HG02884 (cell line): ENCODE measurements around the gene SPRR2D.
"Not testable (repeated sequence)": the region's sequence is repeated elsewhere in the genome, so short reads cannot be mapped to it uniquely, and the experiment has no call there.

Experiments
- ATAC-seq: cut with Tn5 transposase; IDR thresholded peaks from one replicate; pipeline ENCODE4 v1.9.1; 2021; ENCODE audit warnings: mild to moderate bottlenecking, moderate library complexity; ENCODE audit not compliant: unreplicated experiment

Gene SPRR2D

GRCh38 chr1:153040950-153041631 lies at the start of gene SPRR2D:
Gene SPRR2D, minus strand, starts transcription at chr1:153041120. Its CDS starts 774 bp downstream, at chr1:153040346.
- ATAC-seq: no peak

GRCh38 chr1:153087652-153088051 lies 46.7 kb upstream of the SPRR2D start:
- ATAC-seq: no peak

- no peak for ATAC-seq
Measured at GRCh38 chr1:153081736-153082135, 40.8 kb upstream of the SPRR2D start.

- no peak for ATAC-seq
Measured at GRCh38 chr1:153072806-153073726, 32.1 kb upstream of the SPRR2D start.

- no peak for ATAC-seq
Measured at GRCh38 chr1:153071511-153071910, 30.6 kb upstream of the SPRR2D start, which contains the start of gene SPRR2B. Gene SPRR2B, minus strand, starts transcription at chr1:153071611. Its CDS starts 772 bp downstream, at chr1:153070839.

- no peak for ATAC-seq
Measured at GRCh38 chr1:153070243-153070642, 29.3 kb upstream of the SPRR2D start.

- ATAC-seq: no peak
Measured at GRCh38 chr1:153058826-153059784, 18.2 kb upstream of the SPRR2D start.

- no peak for ATAC-seq
Measured at GRCh38 chr1:153058154-153058553, 17.2 kb upstream of the SPRR2D start.

GRCh38 chr1:153057375-153057774 lies 16.5 kb upstream of the SPRR2D start, which contains the start of gene SPRR2A:
Gene SPRR2A, minus strand, starts transcription at chr1:153057512. Its CDS starts 777 bp downstream, at chr1:153056735.
- ATAC-seq: no peak

GRCh38 chr1:153056111-153056510 lies 15.2 kb upstream of the SPRR2D start:
- not testable (repeated sequence) for ATAC-seq

- ATAC-seq: no peak
Measured at GRCh38 chr1:153049211-153049610, 8.3 kb upstream of the SPRR2D start.

GRCh38 chr1:153035211-153035610 lies 5.7 kb downstream of the SPRR2D start:
- ATAC-seq: no peak

GRCh38 chr1:153032677-153033308 lies 8.1 kb downstream of the SPRR2D start:
- no peak for ATAC-seq

- ATAC-seq: no peak
Measured at GRCh38 chr1:153032073-153032472, 8.8 kb downstream of the SPRR2D start.

GRCh38 chr1:153030895-153031294 lies 10.0 kb downstream of the SPRR2D start, which contains the start of gene SPRR1B:
Gene SPRR1B, plus strand, starts transcription at chr1:153031203. Its CDS starts 1,143 bp downstream, at chr1:153032346.
- ATAC-seq: no peak

- ATAC-seq: no peak
Measured at GRCh38 chr1:153028766-153029165, 12.2 kb downstream of the SPRR2D start.

GRCh38 chr1:153025797-153026196 lies 15.1 kb downstream of the SPRR2D start:
- ATAC-seq: no peak

GRCh38 chr1:153024413-153024812 lies 16.5 kb downstream of the SPRR2D start:
- no peak for ATAC-seq

- no peak for ATAC-seq
Measured at GRCh38 chr1:153023109-153023508, 17.8 kb downstream of the SPRR2D start.

- ATAC-seq: not testable (repeated sequence)
Measured at GRCh38 chr1:153022340-153022739, 18.6 kb downstream of the SPRR2D start.
